ENCODE measurements around the gene TPD52L2.

TPD52L2 gene

DNA sequence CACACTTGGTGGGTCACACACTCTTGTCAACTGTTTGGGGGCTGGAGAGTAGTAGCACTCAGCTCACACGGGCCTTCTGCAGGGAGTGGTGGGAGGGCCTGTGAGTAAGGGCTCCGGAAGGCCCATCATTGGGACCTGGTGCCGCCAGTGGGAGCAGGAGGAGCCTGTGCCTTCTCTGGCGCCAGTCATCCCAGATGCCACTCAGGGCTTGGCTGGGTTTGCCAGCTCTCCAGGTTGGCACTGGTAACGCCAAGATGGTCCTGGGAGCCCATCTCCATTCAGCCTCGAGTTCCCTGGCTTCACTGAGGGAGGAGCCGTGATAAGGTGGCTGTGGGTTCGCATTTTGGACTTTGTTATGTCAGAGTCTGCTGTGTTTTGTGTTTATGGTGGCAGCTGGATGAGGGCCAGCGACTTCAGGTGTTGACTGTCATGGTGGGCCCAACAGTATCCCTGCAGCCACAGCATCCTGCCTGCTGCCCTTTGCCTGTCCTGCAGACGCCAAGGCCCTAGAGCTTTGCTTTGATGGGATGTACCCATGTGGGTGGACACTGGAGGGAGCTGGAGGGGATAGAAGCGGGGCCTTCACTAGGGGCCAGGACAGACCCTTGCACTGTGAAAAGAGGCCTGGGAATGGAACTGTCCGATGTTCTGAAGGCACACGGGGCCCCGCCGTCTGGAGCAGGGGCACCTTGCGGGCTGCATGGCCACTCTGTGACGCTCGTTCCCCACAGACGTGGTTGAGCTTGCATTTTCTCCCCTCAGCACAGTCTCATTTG, 16.6 kb downstream of the TPD52L2 start:
- no peak for DNase-seq

DNA sequence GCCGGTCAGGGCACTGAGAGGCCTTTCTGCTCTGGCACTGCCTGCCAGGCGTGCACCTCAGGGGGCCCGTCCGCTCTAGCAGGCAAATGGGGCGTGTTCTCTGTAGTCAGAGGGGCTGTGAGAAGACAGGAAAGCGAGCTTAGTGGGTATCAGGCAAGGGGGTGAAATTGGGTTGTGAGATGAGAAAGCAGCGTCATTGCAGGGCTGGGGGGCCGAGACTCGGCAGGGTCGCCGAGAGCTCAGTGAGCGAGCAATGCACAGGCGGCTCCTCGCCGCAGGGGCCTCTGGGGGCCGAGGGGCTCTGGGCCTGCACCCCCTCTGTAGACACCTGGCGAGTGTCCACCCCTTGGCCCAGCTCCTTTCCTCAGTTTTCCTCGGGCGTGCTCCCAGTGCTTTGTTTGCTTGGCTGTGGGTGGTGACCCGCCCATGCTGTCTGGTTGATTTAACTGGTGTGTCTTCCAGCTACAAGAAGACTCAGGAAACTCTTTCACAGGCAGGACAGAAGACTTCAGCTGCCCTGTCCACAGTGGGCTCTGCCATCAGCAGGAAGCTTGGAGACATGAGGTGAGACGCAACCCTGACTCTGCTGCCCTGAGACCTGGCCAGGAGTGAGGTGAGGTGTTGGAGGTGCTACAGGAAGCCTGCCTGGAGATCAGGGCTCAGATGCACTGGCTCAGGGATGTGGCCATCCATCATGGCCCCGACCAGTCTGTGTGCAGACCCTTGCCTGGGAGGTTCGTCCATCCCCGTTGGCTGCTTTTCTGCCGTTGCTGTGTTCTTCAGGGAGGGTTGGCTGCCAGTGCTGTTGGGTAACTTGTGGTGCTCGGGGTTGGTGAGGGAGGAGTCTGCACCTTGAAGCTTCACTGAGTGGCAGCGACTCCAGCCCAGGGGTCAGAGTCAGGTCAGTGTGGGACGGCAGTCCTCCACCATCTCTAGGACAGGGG, 17.5 kb downstream of the TPD52L2 start:
- DNase-seq: no peak

DNA sequence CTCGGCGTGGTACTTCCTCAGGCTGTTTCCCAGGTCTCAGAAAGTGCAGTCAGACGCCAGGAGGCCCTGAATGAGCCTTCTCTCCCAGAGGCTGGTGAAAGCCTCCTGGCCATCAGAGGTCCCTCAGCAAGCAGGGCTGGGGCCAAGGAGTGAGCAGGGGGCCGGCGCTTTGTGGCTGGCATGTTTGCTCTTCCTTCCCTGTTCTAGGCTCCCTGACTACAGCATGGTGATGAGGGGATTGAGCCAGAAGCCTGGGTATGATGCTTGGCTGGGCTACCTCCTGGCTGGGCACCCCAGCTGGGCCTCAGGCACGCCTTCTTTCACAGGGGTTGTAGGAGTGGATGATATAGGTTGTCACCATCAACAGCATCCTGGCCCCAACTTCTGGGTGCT, 18.1 kb downstream of the TPD52L2 start:
- DNase-seq: no peak

DNA sequence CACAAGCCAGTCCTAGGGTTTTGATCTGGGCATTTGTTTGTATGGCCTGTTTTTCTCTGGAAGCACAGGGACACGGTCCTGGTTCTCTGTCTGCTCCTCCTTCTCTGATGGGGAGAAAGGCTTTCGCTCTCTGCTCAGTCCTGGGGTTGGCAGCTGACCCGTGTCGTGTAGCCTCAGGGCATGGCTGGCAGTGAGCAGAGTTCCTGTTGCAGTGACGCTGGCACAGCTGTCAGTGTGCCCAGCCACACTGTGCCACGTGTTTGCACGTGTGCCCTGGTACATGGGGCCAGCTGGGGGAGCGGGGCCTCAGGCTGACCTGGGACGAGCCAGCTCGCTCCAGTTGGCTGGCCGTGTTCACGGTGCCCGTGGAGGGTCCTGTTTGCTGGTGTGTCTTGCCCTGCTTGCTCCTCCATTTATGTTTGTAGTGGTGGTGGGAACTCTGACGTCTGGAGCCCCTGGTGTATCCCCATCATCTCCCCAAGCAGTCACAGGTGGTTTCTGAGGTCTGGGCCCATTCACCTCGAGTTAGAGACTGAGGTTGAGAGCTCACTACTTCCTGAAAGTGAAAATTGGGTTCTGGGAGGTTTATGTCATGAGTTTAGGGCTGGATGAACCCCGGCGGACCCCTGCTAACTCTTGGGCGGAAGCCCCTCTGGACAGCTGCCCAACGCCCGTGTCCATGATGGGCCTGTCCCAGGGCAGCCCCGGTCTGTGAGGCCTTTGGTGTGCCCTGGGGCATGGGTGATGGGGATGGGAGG, 19.6 kb downstream of the TPD52L2 start:
- no peak for DNase-seq

DNA sequence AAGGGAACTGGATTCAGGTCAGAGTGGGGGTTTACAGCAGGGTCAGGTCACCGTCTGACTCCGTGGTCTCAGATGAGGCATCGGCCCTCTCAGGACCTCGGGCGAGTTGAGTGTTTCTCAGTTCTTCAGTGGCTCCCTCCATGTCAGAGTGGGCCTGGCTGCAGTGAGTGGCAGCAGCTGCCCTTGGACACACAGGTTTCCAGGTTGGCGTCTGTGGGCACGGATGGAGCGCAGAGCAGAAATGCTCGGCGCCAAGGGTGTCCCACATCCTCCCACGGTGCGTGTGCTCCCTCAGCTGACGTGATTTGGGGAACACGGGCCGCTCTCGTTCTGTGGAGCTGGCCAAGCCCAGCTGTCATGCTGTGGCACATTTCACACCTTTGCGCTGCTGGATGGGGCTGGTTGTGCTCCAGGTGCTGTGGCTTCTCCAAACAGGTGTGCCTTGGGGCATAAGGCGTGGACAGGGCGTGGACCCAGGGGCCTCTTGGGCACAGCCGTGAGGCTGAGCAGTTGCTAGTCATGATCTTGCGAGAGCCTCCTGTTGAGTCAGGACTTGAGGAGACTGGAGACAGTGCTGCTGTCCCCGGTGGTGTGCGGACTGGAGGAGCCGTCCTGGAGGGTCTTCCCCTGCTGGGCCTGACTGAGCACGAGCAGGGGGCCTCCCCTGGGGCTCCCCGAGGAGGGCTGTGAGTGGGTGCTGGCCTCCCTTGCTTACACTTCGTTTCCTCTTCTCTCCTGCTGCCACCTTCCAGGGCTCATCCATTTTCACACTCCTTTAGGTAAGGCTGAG, 20.4 kb downstream of the TPD52L2 start:
- no peak for DNase-seq

DNA sequence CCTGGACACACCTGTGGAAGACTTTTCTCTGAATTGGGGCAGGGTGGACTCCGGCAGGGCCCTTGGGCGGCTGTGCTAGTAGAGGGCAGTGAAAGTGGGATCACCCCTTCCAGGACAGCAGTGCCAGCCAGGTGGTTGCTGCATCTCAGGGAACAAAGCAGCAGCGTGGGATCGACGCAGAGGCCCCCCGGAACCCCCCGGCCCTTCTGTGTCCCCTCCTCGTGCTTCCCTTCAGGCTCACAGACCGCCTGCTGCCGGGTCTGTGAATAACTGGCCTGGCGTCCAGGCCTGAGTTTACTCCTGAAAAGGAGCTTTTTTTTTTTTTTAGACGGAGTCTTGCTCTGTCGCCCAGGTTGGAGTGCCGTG, 21.0 kb downstream of the TPD52L2 start:
- DNase-seq: no peak

DNA sequence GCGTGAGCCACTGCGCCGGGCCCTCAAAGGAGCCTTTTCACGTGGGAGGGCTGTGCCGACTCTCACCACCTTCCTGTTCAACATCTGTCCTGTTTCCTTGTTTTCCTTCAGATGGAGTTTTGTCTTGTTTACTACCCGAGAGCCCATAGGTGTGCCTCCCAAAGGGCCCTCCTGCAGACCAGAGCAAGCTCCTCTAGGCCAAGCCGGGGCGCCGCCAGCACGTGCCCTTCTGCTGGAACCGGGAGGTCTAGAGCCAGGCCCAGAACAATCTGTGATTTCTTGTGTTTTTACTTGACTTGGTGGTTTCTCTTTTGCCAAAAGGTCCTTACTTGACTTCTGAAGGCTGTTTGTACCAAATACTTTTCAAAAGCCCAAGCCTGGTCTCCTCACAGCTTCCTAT, 21.9 kb downstream of the TPD52L2 start:
- DNase-seq: no peak

DNA sequence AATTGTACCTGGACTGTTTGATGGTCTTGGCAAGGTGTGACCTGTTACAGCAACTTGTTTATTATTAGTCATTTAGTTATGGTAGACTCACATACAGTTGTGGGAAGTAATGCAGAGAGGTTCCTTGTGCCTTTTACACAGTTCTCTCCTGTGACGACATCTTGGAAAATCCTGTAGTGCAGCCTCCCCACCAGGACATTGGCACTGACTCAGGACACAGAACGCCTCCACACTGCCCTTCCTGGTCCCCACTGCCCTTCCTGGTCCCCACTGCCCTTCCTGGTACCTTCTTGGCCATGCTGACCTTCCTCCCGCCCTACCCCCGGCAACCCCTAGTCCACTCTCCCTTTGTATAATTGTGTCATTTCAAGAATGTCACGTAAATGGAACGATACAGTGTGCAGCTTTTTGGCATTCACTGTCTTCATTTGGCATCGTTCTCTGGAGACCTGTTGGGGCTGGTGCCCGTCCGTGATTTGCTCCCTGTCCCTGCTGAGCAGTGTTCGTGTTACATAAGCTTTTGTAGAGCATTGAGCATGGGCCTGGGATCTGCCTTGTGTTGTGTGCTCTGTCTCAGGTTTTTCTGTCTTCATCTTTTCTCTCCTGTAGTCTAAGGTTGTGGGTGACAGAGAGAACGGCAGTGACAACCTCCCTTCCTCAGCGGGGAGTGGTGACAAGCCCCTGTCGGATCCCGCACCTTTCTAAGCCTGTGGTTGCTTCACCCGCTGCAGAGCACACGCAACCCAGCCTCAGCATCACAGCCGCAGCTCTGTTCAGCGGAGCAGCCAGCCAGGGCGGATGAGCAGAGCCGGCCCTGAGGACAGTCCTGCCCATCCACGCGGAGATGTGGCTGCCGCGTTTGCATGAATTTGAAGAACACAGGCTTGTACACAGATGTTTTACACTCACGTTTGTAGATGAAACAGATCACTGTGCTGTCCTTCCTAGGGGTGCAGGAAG, 24.5 kb downstream of the TPD52L2 start:
- no peak for DNase-seq

DNA sequence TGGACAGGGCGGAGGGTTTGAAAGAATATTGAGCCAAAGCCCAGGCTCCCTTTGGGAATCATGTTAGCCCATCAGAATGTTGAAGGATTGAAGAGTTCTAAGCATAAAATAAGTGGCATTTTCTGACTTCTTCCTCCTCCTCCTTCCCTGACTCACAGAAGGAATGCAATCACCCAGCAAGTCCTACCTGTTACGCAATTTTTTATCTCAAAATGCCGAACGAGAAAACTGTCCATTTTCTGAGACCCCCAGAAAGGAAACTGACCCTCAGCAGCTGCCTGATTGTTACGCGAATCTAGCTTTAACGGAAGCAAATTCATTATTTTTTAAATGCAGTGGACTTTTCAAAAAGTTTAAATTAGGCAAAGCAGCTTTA, 25.1 kb downstream of the TPD52L2 start:
- no peak for DNase-seq

DNA sequence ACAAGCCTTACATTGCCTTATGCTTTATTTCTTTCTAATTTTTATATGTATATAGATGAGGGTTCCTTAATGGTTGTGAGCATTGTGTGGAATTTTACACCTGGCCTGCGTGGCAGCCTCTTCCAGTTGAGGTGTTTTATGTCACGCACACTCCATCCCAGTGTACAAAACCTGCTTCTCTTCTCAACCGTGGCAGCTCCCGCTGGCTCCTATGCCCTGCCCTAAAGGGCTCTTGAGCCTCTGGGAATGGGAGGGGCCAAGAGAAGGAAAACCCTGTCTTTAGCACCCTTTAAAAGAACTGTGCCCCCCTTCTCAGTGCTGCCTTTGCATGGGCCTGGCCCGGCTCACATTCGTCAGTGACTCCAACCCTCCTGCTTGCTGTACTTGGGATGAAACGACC, 25.5 kb downstream of the TPD52L2 start:
- DNase-seq: no peak

DNA sequence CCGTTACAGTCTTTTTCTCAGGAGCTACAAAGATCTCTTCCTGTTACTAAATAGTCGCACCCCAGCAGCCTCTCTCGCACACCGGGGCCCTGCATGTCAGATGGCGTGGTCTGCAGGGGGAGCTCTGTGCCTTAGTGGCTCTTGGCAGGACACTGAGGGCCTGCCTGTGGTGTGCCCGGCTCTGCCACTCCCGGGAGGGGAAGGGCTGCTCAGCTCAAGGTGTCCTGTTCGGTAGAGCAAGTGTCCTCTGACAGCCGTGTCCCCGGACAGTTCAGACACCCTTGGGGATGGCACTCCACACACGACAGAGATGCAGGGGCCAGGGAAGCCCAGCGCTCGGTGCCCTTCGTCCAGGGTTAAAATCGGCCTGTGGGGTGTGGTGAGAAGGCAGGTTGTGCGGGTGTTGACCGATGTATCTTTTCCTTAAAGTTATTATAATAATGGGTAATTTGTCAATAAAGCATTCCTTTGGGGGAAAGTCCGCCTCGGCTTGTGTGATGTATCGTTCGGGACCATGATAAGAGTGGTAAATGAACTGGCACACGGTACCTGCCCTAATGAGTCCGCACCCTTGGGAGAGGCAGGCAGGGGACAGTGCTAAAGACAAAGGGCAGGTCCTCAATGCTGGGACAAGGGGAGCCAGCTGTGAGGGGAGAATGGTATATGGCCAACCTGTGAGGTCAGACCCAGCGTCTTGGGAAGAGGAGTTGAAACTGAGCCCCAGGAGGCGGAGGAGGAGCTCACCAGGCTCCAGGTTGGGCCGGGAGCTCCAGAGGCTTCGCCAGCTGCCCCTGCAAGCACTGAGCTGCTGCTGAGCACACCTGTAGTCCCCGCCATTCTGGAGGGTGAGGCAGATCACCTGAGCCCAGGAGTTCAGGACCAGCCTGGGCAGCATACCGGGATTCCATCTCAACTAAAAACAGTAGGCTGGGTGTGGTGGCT, 26.3 kb downstream of the TPD52L2 start:
- DNase-seq: no peak

DNA sequence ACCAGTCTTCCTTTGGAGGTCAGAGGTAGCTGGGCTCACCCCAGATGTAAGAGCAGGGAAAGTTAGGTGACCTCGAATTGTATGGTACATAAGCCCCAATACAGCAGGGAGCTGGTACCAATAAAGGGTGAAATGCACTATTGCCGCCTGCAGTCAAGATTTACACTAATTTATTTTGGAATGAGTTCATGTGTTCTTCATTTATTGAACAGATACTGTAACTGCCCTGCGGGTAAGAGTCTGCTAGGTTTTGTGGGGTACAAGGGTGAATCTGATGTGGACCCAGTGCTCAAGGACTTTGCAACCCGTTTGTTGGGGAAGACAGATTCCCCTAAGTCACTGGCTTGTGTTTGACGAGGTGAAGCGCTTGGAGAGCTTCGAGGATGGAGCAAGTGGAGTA, 27.3 kb downstream of the TPD52L2 start:
- no peak for DNase-seq

DNA sequence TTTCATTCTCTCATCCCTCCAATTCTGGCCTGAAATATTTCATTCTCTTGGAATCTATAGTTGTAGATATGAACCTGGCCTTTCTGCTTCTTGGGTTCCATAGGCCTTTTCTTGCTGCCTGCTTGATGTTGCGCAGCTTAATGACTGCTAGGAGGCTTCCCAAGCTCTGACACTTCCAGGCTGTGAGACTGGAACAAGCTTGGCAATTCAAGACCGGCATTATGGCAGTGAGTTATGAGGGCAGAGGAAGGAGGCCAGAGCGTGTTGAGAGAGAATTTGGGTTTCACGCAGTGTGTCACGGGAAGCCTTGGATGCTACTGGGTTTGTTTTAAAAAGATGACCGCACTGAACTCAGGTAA, 28.9 kb downstream of the TPD52L2 start:
- DNase-seq: no peak

DNA sequence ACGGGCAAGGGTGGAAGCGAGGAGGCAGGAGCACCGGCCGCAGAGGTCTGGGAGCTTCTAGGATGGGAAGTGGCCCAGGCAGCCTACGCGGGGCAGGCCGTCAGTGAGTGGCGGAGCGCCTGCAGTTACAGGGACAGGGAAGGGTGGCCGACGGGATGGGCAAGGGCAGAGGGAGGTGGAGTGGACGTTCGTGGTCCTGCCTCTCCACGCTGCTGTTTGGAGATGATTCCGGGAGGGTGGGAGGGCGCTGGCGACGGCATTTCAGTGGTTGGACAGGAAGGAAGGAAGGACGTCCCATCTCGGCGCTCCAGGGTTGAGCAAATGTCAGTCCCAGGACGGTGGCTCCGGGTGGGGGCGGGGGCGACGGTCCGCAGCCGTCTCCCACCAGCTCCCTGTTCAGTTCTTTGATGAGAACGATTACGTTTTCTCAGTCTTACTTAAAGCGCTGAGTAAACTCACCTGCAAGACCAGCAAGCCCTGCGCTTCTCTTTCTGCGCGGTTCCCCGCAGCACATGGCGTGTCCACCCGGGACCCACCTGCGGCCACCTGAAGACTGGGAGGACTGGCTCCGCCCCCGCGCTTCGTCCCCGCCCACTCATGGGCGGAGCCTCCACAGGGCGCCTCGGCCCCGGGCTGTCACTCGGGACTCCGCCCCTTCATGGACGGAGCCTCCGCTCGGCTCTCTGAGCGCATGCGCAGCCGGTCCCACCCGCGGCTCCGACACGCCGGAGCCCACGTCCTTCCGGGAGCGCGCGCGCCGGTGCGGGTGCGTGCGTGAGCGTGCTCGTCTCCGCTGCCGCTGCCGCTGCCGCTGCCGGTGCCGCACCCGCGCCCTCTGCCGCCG, 29.5 kb downstream of the TPD52L2 start, which contains the start of gene DNAJC5:
TSS of gene DNAJC5 (plus strand) at position 769 of the 844 bp plus-strand sequence. CDS start 33,220 bp downstream, outside the sequence.
- peak; percentile 94 to 98 for DNase-seq

DNA sequence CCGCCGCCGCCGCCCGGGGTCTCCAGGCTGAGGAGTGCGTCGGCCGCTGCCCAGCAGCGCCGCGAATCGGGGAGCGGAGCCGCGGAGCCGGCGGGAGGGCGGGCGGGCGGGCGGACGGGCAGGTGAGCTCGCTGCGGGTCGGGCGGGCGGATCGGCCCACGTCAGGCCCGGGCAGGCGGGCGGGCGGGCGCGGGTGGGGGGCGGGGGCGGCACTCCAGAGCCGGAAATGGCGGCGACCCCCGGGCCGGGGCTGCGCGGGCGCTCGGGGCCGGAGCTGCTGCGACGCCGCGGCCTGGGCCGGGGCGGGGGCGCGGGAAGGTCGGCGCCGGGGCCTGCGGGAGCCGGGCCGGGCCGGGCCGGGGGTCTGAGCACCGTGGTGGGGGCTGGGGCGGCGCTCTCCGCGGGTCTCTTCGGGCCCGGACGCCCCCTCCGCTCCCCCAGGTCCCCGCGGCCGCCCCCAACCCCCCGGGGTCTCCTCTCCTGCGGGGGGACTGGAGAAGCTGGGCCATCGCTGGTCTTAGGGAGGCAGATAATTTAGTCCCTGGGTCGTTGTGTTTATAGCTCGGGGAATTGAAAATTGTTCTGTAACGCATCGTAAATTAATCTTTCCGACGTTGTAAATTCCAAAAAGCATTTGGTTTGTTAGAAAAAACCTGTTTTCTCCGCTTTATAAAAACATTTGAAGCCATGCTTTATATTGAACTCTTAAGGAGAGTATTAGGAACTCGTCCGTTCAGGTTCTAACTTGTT, 30.3 kb downstream of the TPD52L2 start:
- DNase-seq: no peak

DNA sequence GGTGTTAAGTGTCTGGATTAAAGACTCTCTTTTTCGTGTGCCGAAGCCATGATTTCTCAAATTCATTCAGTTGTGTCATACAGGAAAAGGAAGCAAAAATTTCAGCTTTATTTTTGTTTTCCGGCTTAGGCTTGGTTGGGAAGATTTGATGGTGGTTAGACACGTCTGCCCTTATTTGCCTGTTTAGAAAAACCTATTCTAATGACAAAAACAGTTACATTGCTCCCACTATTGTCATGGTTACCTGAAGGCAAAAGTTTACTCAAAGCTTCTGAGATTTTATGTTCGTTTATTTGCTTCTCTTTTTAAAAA, 30.8 kb downstream of the TPD52L2 start:
- no peak for DNase-seq

DNA sequence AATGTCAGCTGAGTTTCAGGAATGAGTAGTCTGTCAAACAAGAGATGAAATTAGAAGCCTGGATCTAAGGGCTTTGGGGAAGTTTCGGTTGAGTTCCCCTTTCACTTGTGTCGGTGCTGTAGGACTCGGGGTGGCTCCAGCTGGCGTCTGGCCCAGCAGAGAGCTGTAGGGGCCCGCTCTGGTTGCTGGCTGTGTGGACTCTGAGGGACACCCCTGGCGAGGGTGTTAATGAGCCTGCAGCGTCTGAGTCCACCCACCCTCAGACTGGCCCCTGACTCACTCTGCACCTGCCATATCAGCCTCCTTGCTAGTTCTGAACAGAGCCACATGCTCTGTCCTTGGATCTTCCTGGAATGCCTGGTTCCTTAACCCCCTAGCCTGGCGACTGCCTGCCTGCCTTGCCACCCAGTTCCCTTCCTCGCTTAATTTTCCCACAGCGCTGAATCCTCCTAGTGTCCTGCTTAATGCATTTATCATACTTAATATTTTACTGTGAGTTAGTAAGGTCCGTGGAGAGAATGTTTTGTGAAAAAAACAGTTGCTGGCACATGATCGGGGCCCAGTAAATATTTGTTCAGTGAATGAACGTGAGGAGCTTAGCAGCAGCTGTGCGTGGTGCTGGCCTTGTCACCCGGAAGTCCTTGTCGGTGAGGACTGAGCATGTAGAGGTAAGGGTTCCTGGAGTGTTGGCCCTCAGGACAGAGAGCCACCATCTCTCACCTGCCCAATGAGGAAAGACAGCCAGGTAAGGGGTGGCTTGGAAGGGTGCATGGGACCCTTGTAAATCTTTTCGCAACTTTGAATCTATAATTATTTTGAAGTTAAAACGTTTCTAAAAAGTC, 31.4 kb downstream of the TPD52L2 start:
- peak; percentile 76 to 87 for DNase-seq

Measured in SHP77 (cell line).